ENCODE measurements around the gene FRAT2. TPM values are rescaled to one million over a fixed set of nuclear protein-coding genes. Genes with fewer than 3 reads are reported as not detected.
"Not testable (repeated sequence)": the region's sequence is repeated elsewhere in the genome, so short reads cannot be mapped to it uniquely, and the experiment has no call there.

The FRAT2 gene
- total and polyA plus RNA-seq, 10 of the 15 experiments (the other 5 are each of a cell fraction or from before 2014, with no cell fraction given): 0.69 to 5.9 (median 3.8) TPM

GRCh38 chr10:97347317-97347716, 12.8 kb upstream of the FRAT2 start:
- Histone ChIP-seq H3K9me3 (replicated peaks; ENCODE audit: control insufficient read depth, insufficient read depth, low read length) (no peaks in the 10 kb centered on the region), H3K4me1 (ENCODE audit: control insufficient read depth, insufficient read depth, low read length) (no peaks in the 10 kb centered on the region), H3K4me2 (ENCODE audit: control insufficient read depth, insufficient read depth) (no peak overlapping the region), H3K9ac (ENCODE audit: control insufficient read depth, insufficient read depth, low read length) (no peak overlapping the region), H4K20me1 (ENCODE audit: control insufficient read depth, insufficient read depth) (no peaks in the 10 kb centered on the region), H3K4me3 (no peak overlapping the region), H3K27ac (ENCODE audit: control insufficient read depth, insufficient read depth) (no peak overlapping the region), H3K36me3 (ENCODE audit: control insufficient read depth in 2 of 2, insufficient read depth in 2 of 2, low read length in 1 of 2) (0 out of 4 replicates have a peak, but pooled peaks cover 0 to 2% of the 10 kb centered on the region in 2 experiments), H3K27me3 (replicated peaks in 1 of 2; ENCODE audit: control insufficient read depth in 2 of 2, insufficient read depth in 2 of 2, low read length in 1 of 2) (no peaks in the 10 kb centered on the region), H3K79me2 (ENCODE audit: control insufficient read depth, insufficient read depth, low read length) (no peaks in the 10 kb centered on the region), H2AFZ (ENCODE audit: control insufficient read depth, low read depth, low read length) (no peak overlapping the region)
- no TSS peak for BruUV-seq (replicated peaks)
- ChIA-PET POLR2A (no interaction called here), CTCF (interaction anchor here (1.0 kb wide), 1 partner anchor 69 kb away, joined by 3 read pairs; no protein-coding TSS in a partner anchor), SMC1A (ENCODE audit: uncharacterized antibody, unreplicated experiment) (no interaction called here), RAD21 (ENCODE audit: unreplicated experiment) (no interaction called here)
- intact Hi-C loops (cut with micrococcal nuclease; ENCODE audit: unreplicated experiment) (no loop called here), in situ Hi-C loops (cut with MboI) (no loop called here)
- DNase-seq (ENCODE audit: low read depth, low spot score): no peak
- ATAC-seq: no peak
- no peak for TF ChIP-seq TAF1 (IDR thresholded peaks at IDR 0.05; ENCODE audit: borderline replicate concordance, low read depth, low read length)
- TF ChIP-seq ELK1 (IDR thresholded peaks at IDR 0.05; ENCODE audit: low read depth, low read length): no peak
- TF ChIP-seq BACH1 (IDR thresholded peaks at IDR 0.05; ENCODE audit: borderline replicate concordance): no peak
- TF ChIP-seq ZNF687 (IDR thresholded peaks at IDR 0.05): no peak
- TF ChIP-seq MTA3 (IDR thresholded peaks at IDR 0.05; ENCODE audit: borderline replicate concordance, low read length): no peak
- no peak for TF ChIP-seq MEF2B (IDR thresholded peaks at IDR 0.05; ENCODE audit: partially characterized antibody, poor library complexity, severe bottlenecking)
- TF ChIP-seq USF2 (IDR thresholded peaks at IDR 0.05; ENCODE audit: borderline replicate concordance, low read depth, low read length): no peak
- TF ChIP-seq NR2F1 (conservative IDR thresholded peaks at IDR 0.05): no peak
- no peak for TF ChIP-seq EED (IDR thresholded peaks at IDR 0.05; ENCODE audit: low read depth)
- no peak for TF ChIP-seq POLR2AphosphoS5 (IDR thresholded peaks at IDR 0.05; ENCODE audit: low read length)
- no peak for TF ChIP-seq STAT1 (conservative IDR thresholded peaks at IDR 0.05)
- TF ChIP-seq NR2C1 (IDR thresholded peaks at IDR 0.05): no peak
- no peak for FAIRE-seq
- WGBS (ENCODE audit: insufficient coverage, insufficient replicate concordance, low lambda C conversion rate, missing lambda C conversion rate): 84% methylated on average over 4 of the region's 4 CpGs

- H4K20me1 ChIP-seq (ENCODE audit: control insufficient read depth, insufficient read depth); in situ Hi-C loops (cut with MboI); POLR2A ChIA-PET; SMC1A ChIA-PET (ENCODE audit: uncharacterized antibody, unreplicated experiment); H3K27ac ChIP-seq (ENCODE audit: control insufficient read depth, insufficient read depth); DNase-seq (ENCODE audit: low read depth, low spot score); H3K27me3 ChIP-seq (replicated peaks in 1 of 2; ENCODE audit: control insufficient read depth in 2 of 2, insufficient read depth in 2 of 2, low read length in 1 of 2); H3K4me3 ChIP-seq; ATAC-seq; H3K9ac ChIP-seq (ENCODE audit: control insufficient read depth, insufficient read depth, low read length); BruUV-seq (replicated peaks); H3K36me3 ChIP-seq (ENCODE audit: control insufficient read depth in 2 of 2, insufficient read depth in 2 of 2, low read length in 1 of 2); H3K79me2 ChIP-seq (ENCODE audit: control insufficient read depth, insufficient read depth, low read length); H3K4me2 ChIP-seq (ENCODE audit: control insufficient read depth, insufficient read depth); H2AFZ ChIP-seq (ENCODE audit: control insufficient read depth, low read depth, low read length); H3K4me1 ChIP-seq (ENCODE audit: control insufficient read depth, insufficient read depth, low read length); intact Hi-C loops (cut with micrococcal nuclease; ENCODE audit: unreplicated experiment); H3K9me3 ChIP-seq (replicated peaks; ENCODE audit: control insufficient read depth, insufficient read depth, low read length); FAIRE-seq: not testable (repeated sequence)
- ChIA-PET RAD21 (ENCODE audit: unreplicated experiment) (interaction anchor here (1.3 kb wide), 1 partner anchor 11 kb away, joined by 3 read pairs; no protein-coding TSS in a partner anchor), CTCF (interaction anchor here (0.6 to 1.4 kb wide), 3 partner anchors 11 to 65 kb away, joined by 3 to 4 read pairs (median 3); no protein-coding TSS in a partner anchor)
- 46% methylated on average over 5 of the region's 6 CpGs for WGBS (ENCODE audit: insufficient coverage, insufficient replicate concordance, low lambda C conversion rate, missing lambda C conversion rate)
Measured at GRCh38 chr10:97343664-97344063, 9.1 kb upstream of the FRAT2 start.
